Measurements from ENCODE around the gene AQP2.

The AQP2 gene

GRCh38 chr12:49917166-49917787 is 33.3 kb upstream of the AQP2 start:
- Histone ChIP-seq H3K4me1 (ENCODE audit: insufficient read depth, low read length, poor library complexity, severe bottlenecking) (no peaks in the 10 kb centered on the region), H3K9me3 (ENCODE audit: insufficient read depth, low read depth, low read length) (no peaks in the 10 kb centered on the region), H3K4me2 (ENCODE audit: low read depth, low read length, poor library complexity, severe bottlenecking) (no peak overlapping the region), H3K4me3 (ENCODE audit: low read length, poor library complexity, severe bottlenecking) (no peak overlapping the region), H2AFZ (ENCODE audit: low read length) (no peak overlapping the region), H3K36me3 (ENCODE audit: insufficient read depth, low read length) (no peaks in the 10 kb centered on the region), H4K20me1 (ENCODE audit: insufficient read depth, low read length, poor library complexity, severe bottlenecking) (no peaks in the 10 kb centered on the region), H3K79me2 (ENCODE audit: insufficient read depth, low read length) (no peaks in the 10 kb centered on the region), H3K9me2 (replicated peaks; ENCODE audit: low read depth, low read length) (no peaks in the 10 kb centered on the region), H3K27me3 (ENCODE audit: insufficient read depth, low read length, poor library complexity, severe bottlenecking) (no peaks in the 10 kb centered on the region), H3F3A (ENCODE audit: low read depth) (no peaks in the 10 kb centered on the region), H3K9ac (ENCODE audit: low read depth, low read length, poor library complexity, severe bottlenecking) (no peak overlapping the region)
- TF ChIP-seq CTCF (conservative IDR thresholded peaks at IDR 0.05; ENCODE audit: low read length) (no peak), EZH2phosphoT487 (IDR thresholded peaks at IDR 0.05; ENCODE audit: borderline replicate concordance) (no peak)

GRCh38 chr12:49917788-49918173 is 32.8 kb upstream of the AQP2 start:
- no peaks in the 10 kb centered on the region for H4K20me1 ChIP-seq (ENCODE audit: insufficient read depth, low read length, poor library complexity, severe bottlenecking)
- H3F3A ChIP-seq (ENCODE audit: low read depth) = no peaks in the 10 kb centered on the region
- H3K36me3 ChIP-seq (ENCODE audit: insufficient read depth, low read length) = no peaks in the 10 kb centered on the region
- H3K79me2 ChIP-seq (ENCODE audit: insufficient read depth, low read length) = no peaks in the 10 kb centered on the region
- no peaks in the 10 kb centered on the region for H3K9me3 ChIP-seq (ENCODE audit: insufficient read depth, low read depth, low read length)
- H3K4me2 ChIP-seq (ENCODE audit: low read depth, low read length, poor library complexity, severe bottlenecking) = no peak overlapping the region
- TF ChIP-seq CTCF (conservative IDR thresholded peaks at IDR 0.05; ENCODE audit: low read length) (no peak), EZH2phosphoT487 (IDR thresholded peaks at IDR 0.05; ENCODE audit: borderline replicate concordance) (no peak)
- no peak overlapping the region for H3K4me3 ChIP-seq (ENCODE audit: low read length, poor library complexity, severe bottlenecking)
- H3K27me3 ChIP-seq (ENCODE audit: insufficient read depth, low read length, poor library complexity, severe bottlenecking) = no peaks in the 10 kb centered on the region
- no peak overlapping the region for H2AFZ ChIP-seq (ENCODE audit: low read length)
- no peaks in the 10 kb centered on the region for H3K9me2 ChIP-seq (replicated peaks; ENCODE audit: low read depth, low read length)
- no peaks in the 10 kb centered on the region for H3K4me1 ChIP-seq (ENCODE audit: insufficient read depth, low read length, poor library complexity, severe bottlenecking)
- no peak overlapping the region for H3K9ac ChIP-seq (ENCODE audit: low read depth, low read length, poor library complexity, severe bottlenecking)

- Histone ChIP-seq H4K20me1 (ENCODE audit: insufficient read depth, low read length, poor library complexity, severe bottlenecking) (no peaks in the 10 kb centered on the region), H3K9me3 (ENCODE audit: insufficient read depth, low read depth, low read length) (no peaks in the 10 kb centered on the region), H3K4me1 (ENCODE audit: insufficient read depth, low read length, poor library complexity, severe bottlenecking) (no peaks in the 10 kb centered on the region), H3K36me3 (ENCODE audit: insufficient read depth, low read length) (no peaks in the 10 kb centered on the region), H3F3A (ENCODE audit: low read depth) (no peaks in the 10 kb centered on the region), H2AFZ (ENCODE audit: low read length) (no peak overlapping the region), H3K9me2 (replicated peaks; ENCODE audit: low read depth, low read length) (no peaks in the 10 kb centered on the region), H3K4me3 (ENCODE audit: low read length, poor library complexity, severe bottlenecking) (no peak overlapping the region), H3K9ac (ENCODE audit: low read depth, low read length, poor library complexity, severe bottlenecking) (no peak overlapping the region), H3K4me2 (ENCODE audit: low read depth, low read length, poor library complexity, severe bottlenecking) (no peak overlapping the region), H3K79me2 (ENCODE audit: insufficient read depth, low read length) (no peaks in the 10 kb centered on the region), H3K27me3 (ENCODE audit: insufficient read depth, low read length, poor library complexity, severe bottlenecking) (no peaks in the 10 kb centered on the region)
- no peak for TF ChIP-seq CTCF (conservative IDR thresholded peaks at IDR 0.05; ENCODE audit: low read length)
- no peak for TF ChIP-seq EZH2phosphoT487 (IDR thresholded peaks at IDR 0.05; ENCODE audit: borderline replicate concordance)
These were observed 30.2 kb upstream of the AQP2 start for GRCh38 chr12:49920241-49920914.
